T-helper 22 cell (primary cell): ENCODE measurements around the gene RIIAD1.
"Not testable (repeated sequence)": the region's sequence is repeated elsewhere in the genome, so short reads cannot be mapped to it uniquely, and the experiment has no call there.

Experiments
- DNase-seq: peaks from one replicate; pipeline ENCODE4 v3.0.0-alpha.2; 2020; ENCODE audit warnings: low read depth

The RIIAD1 gene

DNA sequence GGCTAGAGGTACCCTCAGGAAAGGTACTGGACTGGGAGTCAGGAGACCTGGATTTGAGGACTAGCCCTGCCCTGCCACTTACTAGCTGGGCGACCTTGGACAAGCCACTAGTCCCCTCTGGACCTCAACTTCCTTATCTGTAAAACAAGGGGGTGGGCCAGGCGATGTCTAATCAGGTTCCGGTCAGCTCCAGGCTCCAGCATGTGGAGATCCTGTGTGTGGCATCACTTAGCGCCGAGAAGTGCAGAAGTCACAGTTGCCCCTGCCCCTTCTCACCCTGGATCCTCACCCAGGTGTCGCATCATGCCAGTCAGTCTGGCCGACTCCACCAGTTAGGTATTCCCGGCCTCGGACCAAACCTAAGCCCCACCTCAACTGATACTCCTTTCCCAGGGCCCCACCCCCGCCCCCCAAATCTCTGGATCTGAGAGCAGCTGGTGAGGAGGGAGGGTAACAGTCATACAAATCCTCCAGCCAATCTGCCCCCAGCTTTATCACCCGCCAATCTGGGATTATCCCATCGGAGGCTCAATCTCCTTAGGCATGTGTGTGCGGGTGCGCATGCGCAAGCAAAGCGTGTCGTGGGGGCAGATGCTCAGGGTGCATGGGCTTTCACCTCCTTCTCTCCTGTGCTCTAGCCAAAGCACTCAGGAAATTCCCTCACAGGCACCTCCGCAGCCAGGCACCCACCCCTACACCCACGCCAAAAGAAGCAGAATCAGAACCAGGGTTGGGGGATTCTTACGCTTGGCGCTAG, 10.1 kb upstream of the RIIAD1 start:
- DNase-seq: no peak

DNA sequence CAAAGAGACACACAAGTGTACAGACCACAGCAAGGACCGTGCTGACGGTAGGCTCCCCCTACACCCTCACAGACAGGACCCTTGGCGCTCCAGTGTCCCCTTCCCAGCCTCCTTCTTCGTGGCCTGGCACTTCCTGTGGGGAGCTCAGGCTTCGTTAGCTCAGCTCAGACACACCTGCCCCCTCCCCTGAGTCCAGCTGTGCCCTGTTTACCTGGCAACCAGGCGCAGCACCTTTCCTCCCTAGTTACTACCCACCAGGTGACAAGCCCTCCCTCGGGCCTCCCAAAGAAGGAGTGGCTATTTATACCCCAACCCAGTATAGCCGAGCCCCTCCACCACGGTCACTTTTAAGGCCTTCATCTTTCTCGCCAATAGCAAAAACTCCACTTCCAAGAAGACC, 9.4 kb upstream of the RIIAD1 start:
- no peak for DNase-seq

DNA sequence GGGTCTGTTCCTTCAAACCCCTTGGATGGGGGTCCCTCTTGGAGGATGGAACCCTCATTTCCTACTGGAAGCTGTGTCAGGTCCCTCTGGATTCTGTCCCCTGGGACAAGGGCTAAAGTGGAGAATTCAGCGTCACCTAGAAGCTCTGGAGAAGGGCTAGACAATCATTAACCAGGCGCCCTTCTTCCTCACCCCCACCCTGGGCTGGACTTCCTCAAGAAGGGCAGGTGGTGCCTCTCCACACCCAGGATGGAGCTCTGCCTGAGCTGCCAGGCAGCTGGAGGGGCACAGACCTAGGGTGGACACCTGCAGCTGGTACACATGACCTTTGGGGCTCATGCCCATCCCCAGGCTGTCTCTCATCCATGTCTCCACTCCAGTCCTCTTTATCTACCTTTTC, 8.3 kb upstream of the RIIAD1 start:
- DNase-seq: no peak

DNA sequence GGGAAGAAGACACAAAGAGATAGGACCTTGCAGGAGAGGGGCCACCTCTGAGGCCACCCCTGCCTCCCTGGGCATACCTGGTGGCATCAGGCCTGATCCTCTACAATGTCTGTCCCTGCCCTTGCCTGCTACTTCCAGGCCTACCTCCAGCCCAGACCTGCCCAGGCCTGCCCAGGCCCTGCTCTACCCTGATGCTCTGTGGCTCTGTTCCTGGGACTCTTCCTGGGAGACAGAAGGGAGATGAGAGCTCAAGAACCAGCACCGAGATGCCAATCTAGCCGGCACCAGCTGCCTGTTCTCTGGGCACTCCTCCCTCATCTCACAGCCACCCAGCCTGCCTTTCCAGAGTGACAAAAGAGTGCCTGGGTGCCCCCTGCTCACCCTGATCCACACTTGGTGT, 7.4 kb upstream of the RIIAD1 start:
- DNase-seq: no peak

DNA sequence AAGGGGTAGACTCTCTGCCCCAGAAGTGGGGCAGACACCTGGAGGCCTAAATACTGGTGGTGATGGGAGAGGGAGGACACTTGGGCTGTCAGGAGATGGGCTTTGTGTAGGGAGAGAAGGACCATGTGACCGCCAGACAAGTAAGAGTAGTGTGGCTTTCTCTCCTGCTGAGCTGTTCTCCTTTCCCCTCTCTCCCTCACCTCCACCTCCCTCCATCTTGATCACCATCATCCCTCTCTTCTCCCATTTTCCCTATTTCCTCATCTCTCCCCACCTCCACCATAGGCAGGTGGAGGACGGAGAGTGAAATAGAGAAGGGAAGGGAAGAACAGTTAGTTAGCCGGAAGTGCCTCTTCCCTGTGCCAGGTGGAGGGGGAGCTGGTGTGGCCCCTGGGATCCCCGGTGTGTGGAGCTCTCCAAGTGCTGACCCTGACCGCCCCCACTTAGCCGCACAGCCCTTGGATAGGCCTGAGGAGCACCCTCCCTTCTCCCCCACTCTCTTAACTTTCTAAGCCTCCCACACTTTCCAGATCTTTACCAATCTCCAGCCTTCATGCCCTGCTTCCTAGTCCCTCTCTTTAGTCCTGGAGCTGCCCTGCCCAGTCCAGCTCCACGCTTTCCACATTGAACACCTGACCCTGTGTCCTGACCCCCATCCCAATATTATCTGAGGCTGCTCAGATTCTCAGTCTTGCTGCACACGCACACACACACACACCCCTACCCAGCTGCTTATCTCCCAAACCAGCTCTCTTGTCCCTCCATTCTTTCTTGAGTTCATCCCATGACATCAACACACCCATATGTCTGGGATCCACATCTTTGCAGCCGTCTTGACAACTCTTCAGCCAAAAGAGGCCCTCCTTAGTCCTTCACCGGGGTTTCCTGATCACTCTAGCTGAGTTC, 6.2 kb upstream of the RIIAD1 start:
- no peak for DNase-seq

DNA sequence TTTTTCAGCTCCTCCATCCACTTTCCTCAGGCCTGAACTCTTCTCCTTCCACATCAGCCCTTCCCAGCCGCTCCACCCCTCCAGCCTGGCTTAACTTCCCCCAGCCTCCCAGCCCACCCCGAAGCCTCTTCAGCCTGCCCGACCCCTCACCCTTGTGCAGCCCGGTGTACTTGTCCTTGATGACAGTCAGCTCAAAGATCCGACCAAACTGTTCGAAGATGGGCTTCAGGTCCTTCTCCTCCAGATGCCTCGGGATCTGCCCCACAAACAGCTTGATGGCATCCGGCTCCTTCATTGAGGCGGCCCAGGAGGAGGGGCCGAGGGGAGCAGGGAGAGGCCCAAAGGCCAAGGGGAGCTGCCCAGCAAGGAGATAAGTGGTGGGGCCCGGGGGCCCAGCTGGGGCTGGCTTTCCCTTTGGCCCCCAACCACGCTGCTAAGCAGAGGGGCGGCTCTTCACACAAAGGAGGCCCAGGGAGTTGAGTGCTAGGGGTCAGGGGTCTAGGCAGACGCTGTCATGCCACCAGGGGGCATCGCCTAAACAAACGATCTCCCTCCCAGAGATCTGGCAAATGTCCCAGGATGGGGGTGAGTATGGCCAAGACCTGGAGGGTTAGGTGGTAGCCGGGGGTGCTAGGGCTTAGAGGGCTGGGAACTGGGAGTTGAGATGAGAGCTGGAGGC, 5.5 kb upstream of the RIIAD1 start:
- no peak for DNase-seq

DNA sequence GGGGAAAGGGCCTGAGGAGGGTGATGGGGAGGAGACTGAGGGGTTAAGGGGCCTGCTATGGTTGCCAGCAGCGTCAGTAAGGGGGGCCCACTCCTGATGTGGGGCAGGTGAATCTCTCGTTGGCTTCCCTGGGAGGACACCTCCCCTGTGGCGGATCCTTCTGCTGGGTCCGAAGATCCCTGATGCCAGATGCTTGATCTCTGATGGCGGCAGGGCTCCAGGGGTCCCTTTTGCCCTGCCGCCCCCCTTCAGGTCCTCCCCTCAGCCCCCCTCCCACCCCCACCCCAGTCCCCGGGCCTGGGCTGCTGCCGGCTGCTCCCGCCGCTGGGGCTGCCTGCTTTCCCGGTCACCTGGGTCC, 4.9 kb upstream of the RIIAD1 start:
- DNase-seq: no peak

DNA sequence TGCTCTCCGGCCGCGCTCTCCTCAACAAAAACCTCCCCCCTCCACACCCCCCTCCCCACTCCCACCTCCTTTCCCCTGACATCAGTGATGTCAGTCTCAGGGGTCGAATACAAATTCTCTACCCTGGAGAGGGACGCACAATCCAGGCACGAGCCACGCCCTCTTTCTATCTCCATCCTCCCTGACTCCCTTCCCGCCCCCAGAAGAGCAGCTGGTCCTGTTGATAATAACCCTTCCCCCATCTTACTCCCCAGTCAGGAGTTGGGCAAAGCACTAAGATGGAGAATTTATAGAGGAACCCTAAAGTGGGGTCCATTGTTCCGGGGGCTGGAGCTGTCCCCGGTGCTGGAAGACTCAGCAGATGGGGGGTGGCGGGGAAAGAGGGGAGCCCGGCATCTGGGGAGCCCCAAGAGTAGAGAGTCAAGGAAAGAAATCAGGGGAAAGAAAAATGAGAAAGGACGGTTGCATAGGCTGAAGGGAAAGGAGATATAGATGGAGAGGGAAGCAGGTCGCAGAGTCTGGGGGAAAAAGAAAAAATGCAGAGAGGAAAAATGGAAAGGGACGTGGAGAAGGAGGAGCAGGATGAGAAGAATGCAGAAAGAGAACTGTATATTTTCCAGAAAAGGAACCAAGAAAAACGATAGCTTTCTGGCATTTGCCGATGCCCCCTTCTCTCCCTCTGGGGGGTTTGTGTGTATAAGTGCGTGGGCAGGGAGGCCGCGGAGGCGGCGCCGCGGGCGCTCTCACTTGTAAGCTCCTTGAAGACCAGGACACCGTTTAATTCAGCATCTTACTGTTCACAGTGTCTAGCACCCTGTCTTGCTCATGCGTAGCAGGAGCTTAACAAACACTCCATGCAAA, 4.3 kb upstream of the RIIAD1 start, which contains the start of gene CELF3:
Gene CELF3, minus strand, starts transcription at position 33 of the 861 bp plus-strand sequence. CDS start 783 bp downstream, outside the sequence.
- DNase-seq: no peak

DNA sequence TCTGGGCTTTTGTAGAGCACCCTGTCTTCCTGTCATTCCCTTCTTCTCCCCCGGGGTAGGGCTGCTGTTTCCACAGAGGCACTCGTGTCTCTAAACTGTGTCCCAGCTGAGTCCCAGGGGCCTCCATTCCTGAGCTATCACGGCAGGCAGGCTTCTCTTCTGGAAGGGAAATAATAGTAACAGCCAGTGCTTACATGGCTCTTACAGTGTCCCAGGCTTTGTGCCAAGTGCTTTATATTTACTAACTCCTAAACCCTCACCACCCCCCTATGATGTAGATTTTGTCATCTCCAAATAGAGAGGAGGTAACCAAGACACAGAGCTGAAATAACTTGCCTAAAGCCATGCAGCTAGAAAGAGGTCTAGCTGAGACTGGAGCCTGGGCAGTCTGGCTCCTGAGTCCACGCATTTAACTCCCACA, 3.3 kb upstream of the RIIAD1 start:
- no peak for DNase-seq

DNA sequence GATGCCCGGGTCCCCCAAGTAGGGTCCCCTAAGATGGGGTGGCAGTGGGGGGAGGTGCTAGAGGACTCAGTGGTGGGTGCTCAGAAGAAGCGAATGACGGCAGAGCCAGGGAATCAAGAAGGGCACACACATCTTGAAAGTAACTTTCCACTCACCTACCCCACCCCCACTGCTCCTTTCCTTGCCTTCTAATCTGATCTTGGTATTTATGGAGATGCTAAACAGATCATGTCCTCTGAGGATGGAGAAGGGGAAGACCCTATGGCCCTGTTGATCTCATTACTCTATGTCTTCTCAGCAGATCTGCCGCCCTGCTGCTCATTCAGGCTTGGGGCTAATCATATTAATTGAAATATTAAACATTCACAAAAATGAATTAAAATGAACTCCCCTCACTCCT, 2.7 kb upstream of the RIIAD1 start:
- DNase-seq: no peak

DNA sequence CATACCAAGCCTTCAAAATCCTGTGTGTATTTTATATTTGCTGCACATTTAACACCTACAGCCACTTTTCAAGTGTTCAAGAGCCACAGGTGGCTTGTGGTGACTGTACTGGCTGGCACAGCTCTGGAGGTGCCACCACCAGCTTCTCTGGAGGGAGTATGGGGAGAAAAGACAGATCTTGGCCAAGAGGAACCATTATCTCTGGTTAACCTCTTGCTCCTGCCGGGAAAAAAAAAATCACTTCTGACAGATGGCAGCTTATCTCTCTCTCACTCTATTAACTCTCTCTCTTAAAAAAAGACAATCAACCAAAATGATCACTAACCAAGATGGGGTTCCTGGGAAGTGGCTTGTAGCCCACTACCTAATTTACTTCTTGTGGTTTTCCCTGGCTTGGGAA, 1.2 kb upstream of the RIIAD1 start:
- DNase-seq: no peak

DNA sequence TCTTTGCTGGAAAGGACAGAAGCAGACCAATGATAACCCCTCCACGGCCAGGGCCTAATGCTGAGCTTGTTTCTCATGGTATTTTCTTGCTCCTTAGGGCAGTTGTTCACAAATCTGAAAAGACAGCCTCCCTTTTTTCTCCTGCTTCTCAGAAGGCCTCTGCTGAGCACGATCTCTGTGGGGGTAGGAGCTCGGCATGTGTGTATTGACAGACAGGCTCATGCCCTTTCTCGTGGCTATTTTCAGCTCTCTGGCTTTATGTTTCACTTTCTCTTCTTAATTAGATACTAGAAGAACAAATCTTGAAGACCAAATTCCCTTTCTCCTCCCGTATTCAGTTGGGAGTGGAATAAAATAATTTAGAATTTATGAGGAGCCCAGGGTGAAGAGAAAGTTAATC, 768 bp upstream of the RIIAD1 start:
- no peak for DNase-seq

DNA sequence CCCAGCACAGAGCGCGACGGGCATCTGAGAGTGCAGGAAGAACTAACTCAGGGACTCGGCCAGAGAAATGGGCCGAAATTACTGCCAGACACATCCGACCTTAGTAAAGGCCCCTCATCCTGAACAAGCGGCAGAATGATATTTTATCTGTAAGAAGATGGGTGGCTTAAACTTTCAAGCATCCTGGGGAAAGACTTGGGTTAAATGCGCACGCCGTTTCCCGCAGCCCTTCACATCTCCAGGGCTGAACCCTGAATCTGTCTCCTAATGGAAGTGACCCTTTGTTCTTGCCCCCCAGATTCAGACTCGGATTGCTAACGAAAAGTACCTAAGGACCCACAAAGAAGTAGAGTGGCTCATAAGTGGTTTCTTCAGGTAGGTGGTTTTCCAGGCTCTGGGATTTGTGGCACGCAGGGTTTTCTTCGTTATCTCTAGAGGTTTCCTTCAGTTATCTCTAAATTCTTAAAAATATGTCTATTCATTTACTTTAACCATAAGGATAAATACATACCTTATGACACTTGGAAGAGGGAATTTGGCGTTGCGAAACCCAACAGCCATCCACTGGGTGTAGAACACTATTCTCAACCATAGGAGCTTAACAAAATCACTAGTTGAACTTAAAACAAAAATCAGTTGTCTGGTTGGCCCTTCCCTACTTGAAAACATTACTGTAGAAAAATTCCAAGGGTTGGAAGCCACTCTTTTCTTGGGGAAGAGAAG, 627 bp downstream of the RIIAD1 start:
- DNase-seq: no peak

DNA sequence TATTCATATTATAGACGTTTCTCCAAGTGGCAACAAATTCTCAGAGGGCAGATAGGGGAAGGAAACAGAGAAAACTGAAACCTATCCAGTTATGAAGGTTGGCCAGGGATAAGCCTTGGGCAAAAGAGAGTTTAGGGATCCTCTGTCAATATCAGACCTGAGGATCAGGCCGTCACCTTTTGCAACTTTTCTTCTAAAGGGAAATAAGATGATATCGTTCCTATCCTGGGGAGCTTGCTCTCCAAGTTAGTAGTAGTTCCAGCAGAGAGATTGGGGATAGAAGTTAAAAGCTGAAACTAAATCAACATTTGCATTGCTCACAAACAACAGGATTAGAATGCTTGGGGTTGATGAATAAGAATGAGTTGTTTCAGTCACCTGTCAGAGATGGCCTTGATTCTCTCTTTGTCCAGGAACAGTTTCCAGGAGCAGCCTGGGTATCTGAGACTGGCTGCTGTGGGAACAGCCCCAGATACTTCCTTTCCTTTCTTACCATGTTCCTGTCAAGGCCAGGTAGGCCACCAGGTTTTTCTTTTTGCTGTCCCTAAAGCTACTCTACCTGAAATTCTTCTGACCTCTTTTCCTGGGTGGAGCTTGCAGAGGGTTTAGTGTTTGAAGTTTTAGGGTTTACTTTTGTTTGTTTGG, 2.5 kb downstream of the RIIAD1 start:
- DNase-seq: no peak

DNA sequence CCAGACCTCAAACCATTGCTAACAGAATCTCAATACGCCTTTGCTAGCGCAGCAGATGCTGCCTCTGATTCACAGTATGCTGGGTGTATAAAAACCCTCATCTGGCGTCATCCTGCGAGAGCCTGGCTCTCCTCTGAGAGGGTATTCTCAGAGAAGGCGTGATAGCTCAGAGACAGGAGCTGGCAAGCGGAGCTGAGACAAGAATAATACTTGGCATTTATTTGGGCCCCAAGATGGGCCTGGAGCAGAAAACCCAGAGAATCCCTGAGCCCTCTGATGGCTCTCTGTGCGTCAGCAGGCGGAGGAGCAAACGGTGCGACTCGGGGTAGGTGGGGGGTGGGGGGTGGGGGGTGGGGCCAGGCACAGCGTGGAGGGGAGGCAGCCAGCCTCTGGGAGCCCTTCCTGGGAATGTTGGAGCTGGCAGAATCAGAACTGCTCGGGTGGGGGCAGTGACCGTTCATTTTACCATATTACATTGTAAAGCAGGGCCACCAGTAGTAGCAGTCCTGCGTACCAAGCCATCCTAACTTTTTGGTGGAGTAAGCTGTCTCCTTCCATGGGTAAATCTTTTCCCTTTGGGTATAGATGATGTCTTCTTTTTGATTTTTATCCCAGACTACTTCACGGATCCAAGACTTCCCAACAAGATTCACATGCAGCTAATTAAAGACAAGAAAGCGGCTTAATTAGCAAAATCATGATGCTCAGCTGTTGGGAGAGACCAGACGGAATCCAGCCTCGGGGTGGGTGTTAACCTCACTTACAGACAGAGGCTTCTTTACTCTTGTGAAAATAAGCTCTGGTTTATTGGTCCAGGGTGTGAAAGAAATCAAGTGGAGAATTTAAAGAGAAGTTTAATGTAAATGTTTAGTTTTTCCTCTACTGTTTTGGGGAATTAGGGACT, 7.1 kb downstream of the RIIAD1 start:
- no peak for DNase-seq

DNA sequence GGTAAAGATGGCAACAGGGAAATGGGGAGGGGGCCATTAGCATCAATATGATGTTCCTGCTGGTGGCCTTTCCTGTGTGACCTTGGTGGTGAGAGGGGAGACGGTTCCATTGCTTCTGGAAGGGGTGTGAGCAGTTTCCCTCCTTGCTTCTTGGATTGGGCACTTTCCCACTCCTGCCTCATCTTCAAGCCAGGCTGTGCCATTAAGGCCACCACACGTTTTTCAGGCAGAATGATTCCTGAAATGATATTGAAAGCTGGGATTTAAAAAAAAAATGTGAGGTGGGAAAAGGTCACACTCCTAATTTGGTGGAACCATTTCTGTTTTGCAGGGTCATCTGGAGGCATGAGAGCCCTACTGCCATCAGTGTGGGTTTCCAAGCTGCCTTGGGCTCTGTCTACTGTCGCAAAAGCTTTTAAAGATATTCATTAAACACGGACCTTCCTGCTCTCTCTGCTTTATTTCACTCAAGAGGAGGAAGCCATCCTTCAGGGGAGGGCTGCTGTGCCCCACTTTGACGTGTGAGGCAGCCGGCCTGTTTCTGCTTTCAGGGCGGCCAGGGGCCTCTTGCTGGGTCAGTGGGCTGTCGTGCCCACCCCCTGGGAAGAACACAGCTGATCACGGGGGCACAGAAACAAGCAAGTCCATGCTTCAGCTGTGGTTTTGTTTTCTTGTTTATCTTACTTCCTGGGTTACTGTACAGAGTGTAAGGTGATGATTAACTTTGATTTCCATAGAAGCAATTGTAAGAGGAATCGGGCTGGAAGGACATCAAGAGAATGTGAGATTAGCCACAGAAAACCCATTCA, 8.0 kb downstream of the RIIAD1 start:
- DNase-seq: no peak

DNA sequence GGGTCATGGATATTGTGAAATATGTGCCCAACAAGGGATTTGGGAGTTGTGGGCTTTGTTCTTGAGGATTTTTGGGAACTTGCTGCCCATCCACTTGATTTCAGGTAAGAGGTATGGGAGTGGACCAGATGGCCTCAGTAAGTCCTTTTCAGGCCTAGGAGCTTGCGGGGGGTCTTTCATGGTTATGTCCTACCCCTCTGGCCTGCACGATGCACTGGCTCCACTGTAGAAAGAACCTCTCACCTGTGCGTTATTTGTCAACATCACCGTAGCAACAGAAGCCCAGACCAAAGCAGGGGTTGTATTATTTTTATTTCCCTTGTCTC, 8.6 kb downstream of the RIIAD1 start:
- no peak for DNase-seq

DNA sequence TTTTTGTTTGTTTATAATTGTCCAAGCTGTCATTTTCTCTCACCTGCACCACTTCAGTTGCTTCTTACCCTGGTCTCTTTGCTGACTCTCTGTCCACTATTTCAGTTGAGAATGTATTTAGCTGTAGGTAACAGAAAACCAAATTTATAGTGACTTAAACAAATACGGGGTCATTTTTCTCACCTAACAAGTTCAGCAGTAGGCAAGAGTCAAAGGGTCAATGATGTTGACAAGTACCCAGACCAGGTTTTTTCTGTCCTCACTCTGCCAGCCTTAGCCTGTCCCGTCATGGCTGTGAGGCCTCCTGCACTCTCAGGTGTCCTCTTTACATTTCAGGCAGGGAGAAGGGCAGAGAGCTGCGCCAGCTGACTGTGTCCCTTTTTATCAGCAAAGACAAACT, 11.8 kb downstream of the RIIAD1 start:
- DNase-seq: no peak

DNA sequence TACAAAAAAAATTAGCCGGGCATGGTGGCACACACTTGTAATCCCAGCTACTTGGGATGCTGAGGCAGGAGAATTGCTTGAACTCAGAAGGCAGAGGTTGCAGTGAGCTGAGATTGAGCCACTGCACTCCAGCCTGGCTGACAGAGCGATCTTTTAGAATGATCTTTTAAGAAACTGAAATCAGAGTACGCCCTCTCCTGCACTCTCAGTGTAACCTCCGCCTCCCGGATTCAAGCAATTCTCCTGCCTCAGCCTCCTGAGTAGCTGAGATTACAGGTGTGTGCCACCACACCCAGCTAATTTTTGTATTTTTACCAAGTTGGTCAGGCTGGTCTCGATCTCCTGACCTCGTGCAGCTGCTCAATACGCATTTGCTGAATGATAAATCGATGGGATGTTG, 12.7 kb downstream of the RIIAD1 start:
- DNase-seq: not testable (repeated sequence)
